ENCODE measurements around the gene LYST.

Gene LYST

GRCh38 chr1:235661568-235661967 lies 205.1 kb downstream of the LYST start:
- no peak for DNase-seq (ENCODE audit: low read depth)
- TF ChIP-seq CTCF (IDR thresholded peaks at IDR 0.05; ENCODE audit: low read depth, low read length, missing control alignments): no peak
- no peak overlapping the region for H3K4me3 ChIP-seq (ENCODE audit: low read depth, low read length)

GRCh38 chr1:235659186-235659771 lies 207.4 kb downstream of the LYST start:
- H3K4me3 ChIP-seq (ENCODE audit: low read depth, low read length): no peak overlapping the region
- no peak for TF ChIP-seq CTCF (IDR thresholded peaks at IDR 0.05; ENCODE audit: low read depth, low read length, missing control alignments)
- DNase-seq (ENCODE audit: low read depth): no peak

- no peak for DNase-seq (ENCODE audit: low read depth)
- H3K4me3 ChIP-seq (ENCODE audit: low read depth, low read length): no peak overlapping the region
- no peak for TF ChIP-seq CTCF (IDR thresholded peaks at IDR 0.05; ENCODE audit: low read depth, low read length, missing control alignments)
Observed at GRCh38 chr1:235657747-235658526, 208.8 kb downstream of the LYST start.

DNA sequence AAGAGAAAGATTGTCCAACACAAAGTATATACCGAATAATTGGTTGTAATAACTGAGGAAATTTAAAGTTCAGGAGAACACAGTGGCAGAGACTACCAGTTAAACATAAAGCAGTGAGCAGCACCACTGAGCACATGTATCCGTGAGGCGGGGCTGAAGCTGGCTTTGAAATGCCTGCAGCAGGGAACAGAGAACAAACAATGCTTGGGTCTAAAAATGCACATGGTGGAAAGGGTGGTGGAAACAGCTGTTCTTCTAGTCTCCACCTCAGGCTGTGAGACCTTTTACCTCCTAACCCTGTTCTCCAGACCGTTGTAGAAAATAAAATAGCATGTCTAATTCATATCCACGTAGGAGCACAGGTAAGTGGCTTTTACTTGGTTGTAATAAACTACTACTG lies 209.4 kb downstream of the LYST start:
- H3K4me3 ChIP-seq (ENCODE audit: low read depth, low read length): no peak overlapping the region
- TF ChIP-seq CTCF (IDR thresholded peaks at IDR 0.05; ENCODE audit: low read depth, low read length, missing control alignments): no peak
- no peak for DNase-seq (ENCODE audit: low read depth)

- TF ChIP-seq CTCF (IDR thresholded peaks at IDR 0.05; ENCODE audit: low read depth, low read length, missing control alignments): no peak
- no peak overlapping the region for H3K4me3 ChIP-seq (ENCODE audit: low read depth, low read length)
- no peak for DNase-seq (ENCODE audit: low read depth)
Observed at GRCh38 chr1:235652364-235652763, 214.3 kb downstream of the LYST start.

GRCh38 chr1:235651170-235651806 lies 215.4 kb downstream of the LYST start:
- DNase-seq (ENCODE audit: low read depth): no peak
- no peak overlapping the region for H3K4me3 ChIP-seq (ENCODE audit: low read depth, low read length)
- TF ChIP-seq CTCF (IDR thresholded peaks at IDR 0.05; ENCODE audit: low read depth, low read length, missing control alignments): no peak
